ENCODE data around the gene SPATA21. TPM values are rescaled to one million over a fixed set of nuclear protein-coding genes. Genes with fewer than 3 reads are reported as not detected.

SPATA21 gene
- polyA plus RNA-seq, 3 donors, result not detected

- no peak overlapping the region for H2AFZ ChIP-seq (ENCODE audit: insufficient read depth, low read depth, low read length, poor library complexity, severe bottlenecking)
- no peak overlapping the region for H3K4me2 ChIP-seq (replicated peaks; ENCODE audit: extremely low read depth, low read length, poor library complexity, severe bottlenecking)
- WGBS (ENCODE audit: insufficient coverage), result 97% methylated on average over 28 of the region's 28 CpGs
- no peak for TF ChIP-seq CTCF (IDR thresholded peaks at IDR 0.05)
- peaks cover 21 to 56% of the 10 kb centered on the region in 2 donors for H3K36me3 ChIP-seq (replicated peaks in 1 of 2; ENCODE audit: control insufficient read depth in 1 of 2, insufficient read depth in 2 of 2, low read length in 2 of 2)
- Mint-ChIP-seq H3K27ac (peak overlapping the region in 1 of 7 donors; percentile 62), H3K9me3 (no peaks in the 10 kb centered on the region), H3K4me1 (no peaks in the 10 kb centered on the region), H3K36me3 (peaks cover 30 to 47% of the 10 kb centered on the region in 2 donors), H3K4me3 (no peak overlapping the region), H3K27me3 (ENCODE audit: low read depth in 3 of 3) (peaks cover 0 to 2% (median 2%) of the 10 kb centered on the region in 3 donors)
- H3K27ac ChIP-seq (ENCODE audit: low read depth in 1 of 2, low read length in 2 of 2), result no peak overlapping the region
- intact Hi-C loops (cut with micrococcal nuclease), result no loop called here
- H3K4me1 ChIP-seq (ENCODE audit: control insufficient read depth in 1 of 2, insufficient read depth in 2 of 2, low read length in 2 of 2), result no peaks in the 10 kb centered on the region
- H4K20me1 ChIP-seq (ENCODE audit: insufficient read depth, low read length), result peaks cover 16% of the 10 kb centered on the region
- no peaks in the 10 kb centered on the region for H3K9me3 ChIP-seq (replicated peaks in 1 of 2; ENCODE audit: control insufficient read depth in 1 of 2, insufficient read depth in 1 of 2, low read length in 2 of 2)
- H3K27me3 ChIP-seq (ENCODE audit: control insufficient read depth in 2 of 2, insufficient read depth in 2 of 2, low read length in 2 of 2), result no peaks in the 10 kb centered on the region
- no peak overlapping the region for H3K9ac ChIP-seq (ENCODE audit: insufficient read depth, low read length, poor library complexity, severe bottlenecking)
- no peaks in the 10 kb centered on the region for H3K79me2 ChIP-seq (ENCODE audit: insufficient read depth, low read length)
- H3K4me3 ChIP-seq (replicated peaks in 1 of 3; ENCODE audit: low read depth in 2 of 3, low read length in 3 of 3), result no peak overlapping the region
- no peak for DNase-seq
Observed at GRCh38 chr1:16474166-16474800, 37.1 kb upstream of the SPATA21 start.

GRCh38 chr1:16468558-16468957 is 31.3 kb upstream of the SPATA21 start:
- Histone ChIP-seq H3K79me2 (ENCODE audit: insufficient read depth, low read length) (no peaks in the 10 kb centered on the region), H3K27me3 (ENCODE audit: control insufficient read depth in 2 of 2, insufficient read depth in 2 of 2, low read length in 2 of 2) (no peaks in the 10 kb centered on the region), H3K4me2 (replicated peaks; ENCODE audit: extremely low read depth, low read length, poor library complexity, severe bottlenecking) (no peak overlapping the region), H3K36me3 (replicated peaks in 1 of 2; ENCODE audit: control insufficient read depth in 1 of 2, insufficient read depth in 2 of 2, low read length in 2 of 2) (peaks cover 7 to 57% of the 10 kb centered on the region in 2 donors), H2AFZ (ENCODE audit: insufficient read depth, low read depth, low read length, poor library complexity, severe bottlenecking) (no peak overlapping the region), H3K4me3 (replicated peaks in 1 of 3; ENCODE audit: low read depth in 2 of 3, low read length in 3 of 3) (no peak overlapping the region), H3K27ac (ENCODE audit: low read depth in 1 of 2, low read length in 2 of 2) (no peak overlapping the region), H3K9me3 (replicated peaks in 1 of 2; ENCODE audit: control insufficient read depth in 1 of 2, insufficient read depth in 1 of 2, low read length in 2 of 2) (no peaks in the 10 kb centered on the region), H4K20me1 (ENCODE audit: insufficient read depth, low read length) (peaks cover 35% of the 10 kb centered on the region), H3K4me1 (ENCODE audit: control insufficient read depth in 1 of 2, insufficient read depth in 2 of 2, low read length in 2 of 2) (no peaks in the 10 kb centered on the region), H3K9ac (ENCODE audit: insufficient read depth, low read length, poor library complexity, severe bottlenecking) (no peak overlapping the region)
- Mint-ChIP-seq H3K4me1 (peaks cover 2% of the 10 kb centered on the region), H3K36me3 (peaks cover 27 to 45% of the 10 kb centered on the region in 2 donors), H3K27me3 (ENCODE audit: low read depth in 3 of 3) (peaks cover 0 to 4% (median 0%) of the 10 kb centered on the region in 3 donors), H3K9me3 (no peaks in the 10 kb centered on the region), H3K4me3 (no peak overlapping the region), H3K27ac (peak overlapping the region in 1 of 7 donors; percentile 42)
- DNase-seq, result no peak
- no peak for TF ChIP-seq CTCF (IDR thresholded peaks at IDR 0.05)
- WGBS (ENCODE audit: insufficient coverage), result no CpG with 5 or more reads among the region's 3 CpGs
- intact Hi-C loops (cut with micrococcal nuclease), result no loop called here

Measured in CD14-positive monocyte (primary cell).